Measurements from ENCODE around the gene HIBADH. TPM values are rescaled to one million over a fixed set of nuclear protein-coding genes. Genes with fewer than 3 reads are reported as not detected.
A peak's percentile ranks its signal among the peaks of the same experiment; 100 is the strongest.

The HIBADH gene
- polyA plus RNA-seq (ENCODE audit: insufficient read length in 4 of 4), result 100 to 1,000 TPM in 1 of 4 donors, 10 to 100 TPM in 3; 74.1 to 105 (median 87.6) TPM

GRCh38 chr7:27662490-27663205, at the start of gene HIBADH:
HIBADH (minus strand) TSS chr7:27662883; CDS start chr7:27662788, 95 bp downstream.
- peak; percentile 94 to 99 (median 97) for DNase-seq (ENCODE audit: low read depth in 4 of 4, low spot score in 2 of 4)

- no peak for DNase-seq (ENCODE audit: low read depth in 4 of 4, low spot score in 2 of 4)
Measured at GRCh38 chr7:27712217-27712616, 49.5 kb upstream of the HIBADH start.

DNA sequence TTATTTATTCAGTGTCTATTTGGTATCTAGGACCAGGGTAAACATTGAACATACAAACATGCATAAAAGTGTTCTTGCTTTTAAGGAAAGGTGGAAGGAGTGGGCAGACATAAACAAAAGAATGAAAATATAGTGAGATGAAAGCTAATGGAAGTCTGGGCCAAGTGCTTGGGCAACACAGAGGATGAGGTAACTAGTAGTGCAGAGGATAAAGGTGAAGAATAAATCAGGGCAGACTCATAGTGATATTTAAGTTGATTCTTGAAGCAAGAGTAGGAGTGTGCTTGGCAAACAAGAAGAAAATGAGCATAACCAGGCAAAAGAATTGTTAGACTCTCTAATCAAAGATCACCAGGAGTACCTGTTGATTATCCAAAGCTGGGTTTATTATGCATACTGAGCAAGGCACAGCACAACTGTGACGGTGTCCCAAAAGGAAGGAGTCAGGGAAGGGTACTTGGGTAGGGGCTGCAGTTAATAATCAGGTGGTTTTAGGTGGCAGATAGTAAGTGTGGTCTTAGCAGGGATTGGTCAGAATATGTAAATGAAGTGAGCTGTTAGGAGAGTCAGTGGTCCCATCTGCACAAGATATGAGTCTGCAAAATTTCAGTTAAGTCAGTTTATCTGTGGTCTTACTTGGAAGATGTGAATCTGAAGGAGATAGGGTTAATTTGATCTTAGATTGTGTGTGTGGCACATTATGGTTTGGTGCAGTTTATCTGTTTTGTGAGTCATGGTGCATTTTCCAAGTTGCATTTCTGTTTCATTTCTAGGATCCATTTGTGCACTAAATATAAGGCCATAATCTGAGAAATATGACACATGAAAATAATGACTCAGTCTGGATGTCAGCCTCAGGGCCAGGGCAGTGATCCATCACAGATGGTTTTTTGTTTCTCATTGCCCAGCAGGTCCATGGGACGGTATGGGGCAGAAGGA, 46.7 kb upstream of the HIBADH start:
- no peak for DNase-seq (ENCODE audit: low read depth in 4 of 4, low spot score in 2 of 4)

DNA sequence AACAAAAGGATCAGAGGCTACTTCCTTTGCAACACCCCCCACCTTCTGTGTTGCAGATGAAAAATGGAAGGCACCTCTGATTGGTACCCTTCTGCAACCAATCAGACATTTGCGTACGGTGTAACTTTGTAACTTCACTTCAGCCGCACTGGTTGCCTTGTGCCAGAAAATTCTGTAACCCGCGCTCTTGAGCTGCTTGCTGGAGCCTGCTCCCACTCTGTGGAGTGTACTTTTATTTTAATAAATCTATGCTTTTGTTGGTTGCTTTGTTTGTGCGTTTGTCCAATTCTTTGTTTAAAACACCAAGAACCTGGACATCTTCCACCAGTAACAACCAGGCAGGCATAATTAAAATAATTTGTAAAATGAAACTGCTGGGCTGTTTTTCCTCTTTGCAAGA, 45.8 kb upstream of the HIBADH start:
- DNase-seq (ENCODE audit: low read depth in 4 of 4, low spot score in 2 of 4), result no peak

DNA sequence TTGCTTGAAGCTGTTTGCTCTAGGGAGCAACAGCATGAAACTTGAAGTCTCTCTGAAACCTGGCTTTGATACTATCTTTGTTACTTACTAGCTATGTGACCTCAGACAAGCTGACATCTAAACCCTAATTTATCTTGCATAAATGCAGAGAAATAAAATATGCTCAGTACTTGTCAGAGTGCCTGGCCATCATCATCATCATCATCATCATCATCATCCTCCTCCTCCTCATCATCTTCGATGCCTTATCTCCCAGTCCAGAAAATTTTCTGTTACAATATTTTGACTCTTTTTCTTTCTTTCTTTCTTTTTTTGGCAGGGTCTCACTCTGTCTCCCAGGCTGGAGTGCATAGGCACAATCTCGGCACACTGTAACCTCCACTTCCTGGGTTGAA, 42.5 kb upstream of the HIBADH start:
- DNase-seq (ENCODE audit: low read depth in 4 of 4, low spot score in 2 of 4), result no peak

- DNase-seq (ENCODE audit: low read depth in 4 of 4, low spot score in 2 of 4), result no peak
Measured at GRCh38 chr7:27704422-27705199, 41.9 kb upstream of the HIBADH start.

DNA sequence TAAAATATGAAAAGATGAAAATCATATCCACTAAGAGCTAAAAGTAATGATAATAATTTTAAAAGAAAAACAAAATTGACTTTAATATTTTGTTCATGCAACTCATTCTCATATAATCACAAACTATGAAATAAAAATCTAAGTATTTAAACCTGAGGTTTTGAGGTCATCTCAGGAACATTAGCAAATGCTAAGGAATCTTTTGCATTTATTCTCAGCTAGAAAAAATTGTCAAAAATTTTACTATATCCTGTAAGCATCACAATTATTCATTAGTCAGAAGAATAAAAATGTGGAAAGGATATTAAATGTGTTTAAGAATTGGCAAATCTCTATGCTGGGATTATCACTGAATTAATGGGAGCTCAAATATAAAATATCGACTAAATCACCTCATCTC, 40.5 kb upstream of the HIBADH start:
- no peak for DNase-seq (ENCODE audit: low read depth in 4 of 4, low spot score in 2 of 4)

GRCh38 chr7:27700501-27700900, 37.8 kb upstream of the HIBADH start:
- no peak for DNase-seq (ENCODE audit: low read depth in 4 of 4, low spot score in 2 of 4)

DNA sequence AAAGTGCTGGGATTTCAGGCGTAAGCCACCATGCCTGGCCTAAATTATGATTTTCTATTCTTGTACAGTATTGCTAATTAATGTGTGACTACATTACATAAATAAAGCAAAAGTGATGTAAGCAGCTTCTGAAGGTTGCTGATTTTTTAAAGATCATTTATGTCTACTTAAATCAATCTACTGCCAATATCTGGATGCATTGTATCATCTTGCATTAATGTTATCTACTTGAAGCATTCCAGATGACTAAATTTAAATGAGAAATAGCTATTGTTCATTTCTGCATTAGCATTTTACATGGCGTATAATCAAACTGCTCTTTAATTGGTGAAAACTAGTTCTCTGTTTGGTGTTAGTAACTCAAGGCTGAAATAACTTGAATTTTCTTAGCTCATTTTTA, 37.1 kb upstream of the HIBADH start:
- no peak for DNase-seq (ENCODE audit: low read depth in 4 of 4, low spot score in 2 of 4)

DNA sequence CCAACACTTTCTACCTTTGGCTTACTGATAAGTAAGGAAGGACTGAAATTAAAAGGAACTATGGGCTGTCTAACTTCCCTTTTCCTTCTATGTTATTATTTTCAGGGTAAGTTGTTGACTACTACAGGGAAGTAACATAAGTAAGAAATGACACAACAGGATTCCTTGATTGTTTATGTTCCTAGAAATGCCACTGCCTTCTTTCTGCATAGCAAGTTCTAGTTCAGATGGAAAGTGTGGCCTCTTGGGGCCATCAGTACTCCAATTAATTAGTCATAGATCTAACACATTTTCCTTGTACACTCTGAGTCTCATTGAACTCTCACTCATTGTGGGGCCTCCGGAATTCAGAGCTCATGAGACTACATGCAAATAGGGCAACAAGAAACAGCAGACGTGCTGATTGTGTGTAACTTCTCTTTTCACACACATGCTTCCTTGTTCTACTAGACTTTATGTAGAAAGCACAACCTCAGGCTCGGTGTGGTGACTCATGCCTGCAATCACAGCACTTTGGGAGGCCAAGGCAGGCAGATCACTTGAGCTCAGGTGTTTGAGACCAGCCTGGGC, 35.3 kb upstream of the HIBADH start:
- DNase-seq (ENCODE audit: low read depth in 4 of 4, low spot score in 2 of 4), result no peak

- no peak for DNase-seq (ENCODE audit: low read depth in 4 of 4, low spot score in 2 of 4)
Measured at GRCh38 chr7:27695096-27695495, 32.4 kb upstream of the HIBADH start.

DNA sequence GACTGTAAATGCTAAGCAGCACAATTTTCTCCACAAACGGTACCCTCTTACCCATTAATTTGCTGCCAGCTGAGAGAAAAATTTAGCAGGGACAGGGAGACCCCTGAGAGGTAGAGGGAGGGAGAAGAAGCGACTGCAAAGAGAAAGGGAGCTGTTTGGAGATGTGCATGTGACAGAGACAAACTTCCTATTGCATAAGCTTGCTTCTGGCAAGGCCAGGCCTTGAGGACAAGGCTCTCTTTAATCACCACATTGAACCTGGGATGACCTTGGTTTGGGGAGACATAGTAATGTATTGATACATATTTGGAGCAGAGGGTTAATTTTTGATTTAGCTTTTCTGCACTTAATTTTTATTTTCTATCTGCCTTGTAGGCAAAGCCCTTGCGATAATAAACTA, 31.1 kb upstream of the HIBADH start:
- DNase-seq (ENCODE audit: low read depth in 4 of 4, low spot score in 2 of 4), result no peak

DNA sequence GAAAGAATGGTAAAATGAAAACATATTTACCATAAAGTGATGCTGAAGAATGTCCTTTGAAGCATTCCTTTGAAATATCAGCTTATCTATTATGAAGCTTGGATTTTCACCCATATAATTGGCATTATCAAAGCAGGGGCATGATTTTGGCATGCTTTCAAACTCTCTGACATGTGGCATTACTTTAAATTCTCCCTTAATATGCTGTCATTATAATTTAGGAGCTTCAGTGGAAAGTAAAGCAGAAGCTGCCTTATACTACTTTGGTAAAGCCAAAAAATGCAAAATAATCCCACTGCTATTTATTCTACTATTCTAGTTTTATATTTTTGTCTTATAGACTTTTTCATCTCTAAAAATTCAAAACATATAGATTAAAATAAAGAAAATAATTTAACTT, 28.0 kb upstream of the HIBADH start:
- DNase-seq (ENCODE audit: low read depth in 4 of 4, low spot score in 2 of 4), result no peak

DNA sequence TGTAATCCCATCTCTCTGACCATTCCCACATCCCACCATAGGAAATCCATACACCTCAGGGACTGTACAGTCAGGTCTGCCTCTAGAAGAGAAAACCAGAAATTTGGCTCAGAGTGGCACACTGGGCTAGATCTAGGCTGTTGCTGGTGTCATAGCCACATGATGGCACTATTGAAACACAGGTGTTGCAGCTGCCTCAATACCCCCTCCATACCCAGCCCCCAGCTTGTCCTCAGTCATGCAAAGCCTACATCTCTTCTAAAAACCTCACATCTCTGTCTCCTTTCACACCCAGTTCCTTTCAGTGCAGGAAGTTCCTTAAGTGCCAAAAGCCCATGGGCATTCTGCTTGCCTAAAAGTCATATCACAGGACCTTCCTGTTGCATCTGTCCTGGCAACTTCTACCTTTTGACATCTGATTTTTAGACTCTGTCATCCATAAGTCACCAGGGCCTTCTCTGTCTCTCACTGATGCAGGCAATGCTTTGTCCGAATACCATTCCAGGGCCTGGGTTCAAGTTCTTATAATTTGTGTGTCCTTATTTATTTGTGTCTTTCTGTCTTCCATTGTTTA, 27.0 kb upstream of the HIBADH start:
- no peak for DNase-seq (ENCODE audit: low read depth in 4 of 4, low spot score in 2 of 4)

DNA sequence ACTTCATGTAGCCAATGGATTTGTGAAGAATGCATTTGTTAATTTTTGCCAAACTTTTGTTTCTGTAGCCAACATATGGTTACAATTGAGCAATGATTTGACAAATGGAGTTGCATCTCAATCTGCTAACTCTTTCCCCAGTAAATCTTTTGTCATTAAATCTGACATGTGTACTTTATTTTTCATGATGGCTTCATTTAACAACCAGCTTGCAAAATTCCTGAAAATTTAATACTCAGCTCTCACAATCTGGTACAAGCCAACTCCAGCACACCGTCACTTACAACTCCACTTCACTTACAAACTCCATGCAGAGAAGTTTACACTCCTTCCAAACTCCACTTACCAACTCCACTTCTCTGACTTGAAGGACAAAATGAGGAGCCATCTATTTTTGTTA, 26.5 kb upstream of the HIBADH start:
- no peak for DNase-seq (ENCODE audit: low read depth in 4 of 4, low spot score in 2 of 4)

DNA sequence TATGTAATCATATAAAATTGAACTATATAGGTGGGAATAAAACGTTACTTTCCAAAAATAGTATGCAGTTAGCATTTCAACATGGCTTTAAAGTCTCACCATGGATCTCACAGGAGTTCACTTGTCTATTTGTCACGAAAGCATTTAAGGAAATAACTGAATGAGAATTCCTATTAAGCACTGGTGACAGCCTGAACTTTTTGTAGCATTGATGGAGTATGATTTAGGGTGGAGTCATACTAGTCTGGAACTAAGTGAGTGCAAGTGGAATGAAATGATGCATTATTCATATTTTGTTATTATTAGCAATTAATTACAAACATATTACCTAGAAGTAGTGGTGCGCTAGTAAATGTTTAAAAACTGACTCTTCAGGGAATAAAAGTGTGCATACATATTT, 26.0 kb upstream of the HIBADH start:
- DNase-seq (ENCODE audit: low read depth in 4 of 4, low spot score in 2 of 4), result no peak

- DNase-seq (ENCODE audit: low read depth in 4 of 4, low spot score in 2 of 4), result no peak
Measured at GRCh38 chr7:27688056-27688455, 25.4 kb upstream of the HIBADH start.

- DNase-seq (ENCODE audit: low read depth in 4 of 4, low spot score in 2 of 4), result no peak
Measured at GRCh38 chr7:27686315-27686714, 23.6 kb upstream of the HIBADH start.

DNA sequence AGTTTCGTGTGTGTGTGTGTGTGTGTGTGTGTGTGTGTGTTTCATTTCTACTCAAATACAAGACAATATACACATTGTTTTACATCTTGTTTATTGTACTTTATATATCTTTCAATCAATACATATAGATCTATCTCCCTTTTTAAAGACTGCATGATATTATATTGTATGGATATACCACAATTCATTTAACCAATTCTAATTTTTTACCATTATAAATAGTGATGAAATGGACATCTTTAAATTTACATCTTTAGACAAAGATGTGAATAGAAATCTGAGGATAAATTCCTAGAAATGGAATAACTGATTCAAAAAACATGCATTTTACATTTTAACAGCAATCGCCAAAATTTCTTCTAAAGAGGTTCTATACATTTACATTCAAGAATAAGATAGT, 23.2 kb upstream of the HIBADH start:
- DNase-seq (ENCODE audit: low read depth in 4 of 4, low spot score in 2 of 4), result no peak

DNA sequence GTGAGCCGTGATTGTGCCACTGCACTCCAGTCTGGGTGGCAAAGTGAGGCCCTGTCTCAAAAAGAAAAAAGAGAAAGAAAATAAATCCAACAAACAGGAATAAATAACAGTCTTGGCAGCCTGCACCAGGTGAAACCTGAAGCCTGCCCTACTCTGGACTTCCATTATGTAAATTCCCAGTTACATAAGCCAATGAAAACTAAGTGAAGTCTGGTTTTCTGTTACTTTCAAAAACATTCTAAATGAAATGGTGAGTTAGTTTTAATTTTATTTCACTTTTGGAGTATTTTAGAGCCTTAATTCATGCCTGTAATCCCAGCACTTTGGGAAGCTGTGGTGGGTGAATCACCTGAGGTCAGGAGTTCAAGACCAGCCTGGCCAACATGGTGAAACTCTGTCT, 22.5 kb upstream of the HIBADH start:
- no peak for DNase-seq (ENCODE audit: low read depth in 4 of 4, low spot score in 2 of 4)

All from left renal cortex interstitium (tissue), 4 donors.